ELF-1 (cell line): ENCODE data around the gene OR6V1.
A peak's percentile ranks its signal among the peaks of the same experiment; 100 is the strongest.
"Not testable (repeated sequence)": the region's sequence is repeated elsewhere in the genome, so short reads cannot be mapped to it uniquely, and the experiment has no call there.

ENCODE experiments used
- DNase-seq: peaks from one replicate; pipeline ENCODE4 v3.0.0-alpha.2; 2016; ENCODE audit warnings: low read depth, low spot score

Gene OR6V1

GRCh38 chr7:143042790-143043271, 9.3 kb upstream of the OR6V1 start:
- DNase-seq: peak; percentile 5

- no peak for DNase-seq
Observed at GRCh38 chr7:143043391-143043790, 8.8 kb upstream of the OR6V1 start.

- no peak for DNase-seq
Observed at GRCh38 chr7:143046426-143046851, 5.7 kb upstream of the OR6V1 start.

- DNase-seq: no peak
Observed at GRCh38 chr7:143047326-143047725, 4.8 kb upstream of the OR6V1 start.

GRCh38 chr7:143048827-143049226, 3.3 kb upstream of the OR6V1 start:
- no peak for DNase-seq

GRCh38 chr7:143049362-143049761, 2.8 kb upstream of the OR6V1 start:
- no peak for DNase-seq

GRCh38 chr7:143050931-143051330, 1.2 kb upstream of the OR6V1 start:
- DNase-seq: no peak

- DNase-seq: no peak
Observed at GRCh38 chr7:143054621-143055020, 2.5 kb downstream of the OR6V1 start.

GRCh38 chr7:143055754-143056153, 3.6 kb downstream of the OR6V1 start:
- DNase-seq: no peak

GRCh38 chr7:143063741-143064140, 11.6 kb downstream of the OR6V1 start:
- DNase-seq: no peak

GRCh38 chr7:143068446-143068845, 16.3 kb downstream of the OR6V1 start:
- no peak for DNase-seq

GRCh38 chr7:143069912-143070500, 17.9 kb downstream of the OR6V1 start:
- no peak for DNase-seq

GRCh38 chr7:143073556-143073955, 21.4 kb downstream of the OR6V1 start:
- DNase-seq: no peak

GRCh38 chr7:143074141-143074540, 22.0 kb downstream of the OR6V1 start:
- DNase-seq: no peak

GRCh38 chr7:143085109-143085508, 33.0 kb downstream of the OR6V1 start:
- DNase-seq: no peak

GRCh38 chr7:143085610-143086009, 33.5 kb downstream of the OR6V1 start:
- not testable (repeated sequence) for DNase-seq

GRCh38 chr7:143088549-143089231, 36.5 kb downstream of the OR6V1 start:
- not testable (repeated sequence) for DNase-seq

GRCh38 chr7:143096146-143096545, 44.0 kb downstream of the OR6V1 start:
- DNase-seq: no peak

- not testable (repeated sequence) for DNase-seq
Observed at GRCh38 chr7:143099579-143099978, 47.4 kb downstream of the OR6V1 start.
